ENCODE measurements around the gene EHBP1L1.

- TF ChIP-seq CTCF (IDR thresholded peaks at IDR 0.05) (no peak), EZH2phosphoT487 (IDR thresholded peaks at IDR 0.05) (no peak)
Observed at GRCh38 chr11:65528819-65529350, 47.0 kb upstream of the EHBP1L1 start.

Data from neural progenitor cell (in vitro differentiated cells).